A673 (cell line): ENCODE data around the gene SLC66A2. TPM values are rescaled to one million over a fixed set of nuclear protein-coding genes. Genes with fewer than 3 reads are reported as not detected.

ENCODE experiments used
- BruUV-seq: library from RNA; stranded (reverse); fragments of 400-500 nt; replicated peaks from 2 replicates; lab custom pipeline; 2021; lab: Mats Ljungman, UMichigan
- CTCF ChIA-PET: fragments of 300-600 bp; sonication (Branson Sonifier 250); formaldehyde crosslinking; loops from one replicate; lab custom pipeline; 2022; ENCODE audit warnings: antibody characterized with exemption; lab: Charles Lee
- POLR2A ChIA-PET: fragments of 300-600 bp; sonication (Branson Sonifier 250); formaldehyde crosslinking; loops from one replicate; lab custom pipeline; 2022; ENCODE audit warnings: antibody characterized with exemption; ENCODE audit not compliant: low non-redundant PET; lab: Charles Lee
- DNase-seq: peaks from one replicate; pipeline ENCODE4 v3.0.0-alpha.2; 2015; ENCODE audit warnings: low spot score
- H3K27ac ChIP-seq: fragments of 200-600 bp; sonication (generic); 2 replicates; pipeline ENCODE4 v1.5.1; 2016; ENCODE audit warnings: mixed run types, low read depth, mild to moderate bottlenecking, mixed read lengths, antibody characterized with exemption, low read length; ENCODE audit not compliant: poor library complexity, severe bottlenecking
- H3K27me3 ChIP-seq: fragments of 200-600 bp; sonication (generic); replicated peaks from 2 replicates; pipeline ENCODE4 v1.6.1; 2017; ENCODE audit warnings: mixed run types, low read depth, mild to moderate bottlenecking, mixed read lengths, antibody characterized with exemption, low read length; ENCODE audit not compliant: insufficient read depth, poor library complexity
- H3K36me3 ChIP-seq: fragments of 200-600 bp; sonication (generic); 2 replicates; pipeline ENCODE4 v1.6.1; 2016; ENCODE audit warnings: mixed run types, mild to moderate bottlenecking, mixed read lengths, antibody characterized with exemption, low read length; ENCODE audit not compliant: insufficient read depth, poor library complexity, severe bottlenecking
- H3K4me1 ChIP-seq: fragments of 200-600 bp; sonication (generic); 2 replicates; pipeline ENCODE4 v1.6.1; 2017; ENCODE audit warnings: mixed run types, mild to moderate bottlenecking, mixed read lengths, antibody characterized with exemption, low read length; ENCODE audit not compliant: insufficient read depth, poor library complexity, severe bottlenecking
- H3K4me3 ChIP-seq: fragments of 200-600 bp; sonication (generic); 2 replicates; pipeline ENCODE4 v1.5.1; 2016; ENCODE audit warnings: low read depth, mixed run types, mild to moderate bottlenecking, mixed read lengths, low read length; ENCODE audit not compliant: poor library complexity, severe bottlenecking
- H3K9me3 ChIP-seq: fragments of 200-600 bp; sonication (generic); 2 replicates; pipeline ENCODE4 v1.6.1; 2016; ENCODE audit warnings: mixed run types, low read depth, mild to moderate bottlenecking, mixed read lengths, antibody characterized with exemption, low read length; ENCODE audit not compliant: poor library complexity, severe bottlenecking
- EZH2 ChIP-seq: fragments of 200-600 bp; sonication (generic); IDR thresholded peaks from 2 replicates; pipeline ENCODE4 v1.6.1; 2017; ENCODE audit warnings: borderline replicate concordance, low read depth, mild to moderate bottlenecking, mixed read lengths, antibody characterized with exemption, low read length; ENCODE audit not compliant: poor library complexity, severe bottlenecking
- intact Hi-C: fragments of 100-400 bp; cut with micrococcal nuclease; formaldehyde crosslinking; loops from one replicate; pipeline ENCODE4 v1.10.0; 2022; ENCODE audit not compliant: unreplicated experiment
- total RNA-seq: library from RNA; stranded (reverse); gene quantifications from 2 replicates; pipeline ENCODE4 v1.2.3, GENCODE V29; 2021
- TF ChIP-seq, protein P1 (sequence below): fragments of 300-800, 200-600 bp; sonication (generic); conservative IDR thresholded peaks from 2 replicates; pipeline ENCODE4 v1.5.1; 2017; ENCODE audit warnings: low read depth, mild to moderate bottlenecking, antibody characterized with exemption, low read length, moderate library complexity, mixed read lengths

Gene SLC66A2
- total RNA-seq, 1 experiment from 2014 or later, result 28.0 TPM

- no peak for DNase-seq
- TF ChIP-seq, protein P1, sequence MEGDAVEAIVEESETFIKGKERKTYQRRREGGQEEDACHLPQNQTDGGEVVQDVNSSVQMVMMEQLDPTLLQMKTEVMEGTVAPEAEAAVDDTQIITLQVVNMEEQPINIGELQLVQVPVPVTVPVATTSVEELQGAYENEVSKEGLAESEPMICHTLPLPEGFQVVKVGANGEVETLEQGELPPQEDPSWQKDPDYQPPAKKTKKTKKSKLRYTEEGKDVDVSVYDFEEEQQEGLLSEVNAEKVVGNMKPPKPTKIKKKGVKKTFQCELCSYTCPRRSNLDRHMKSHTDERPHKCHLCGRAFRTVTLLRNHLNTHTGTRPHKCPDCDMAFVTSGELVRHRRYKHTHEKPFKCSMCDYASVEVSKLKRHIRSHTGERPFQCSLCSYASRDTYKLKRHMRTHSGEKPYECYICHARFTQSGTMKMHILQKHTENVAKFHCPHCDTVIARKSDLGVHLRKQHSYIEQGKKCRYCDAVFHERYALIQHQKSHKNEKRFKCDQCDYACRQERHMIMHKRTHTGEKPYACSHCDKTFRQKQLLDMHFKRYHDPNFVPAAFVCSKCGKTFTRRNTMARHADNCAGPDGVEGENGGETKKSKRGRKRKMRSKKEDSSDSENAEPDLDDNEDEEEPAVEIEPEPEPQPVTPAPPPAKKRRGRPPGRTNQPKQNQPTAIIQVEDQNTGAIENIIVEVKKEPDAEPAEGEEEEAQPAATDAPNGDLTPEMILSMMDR, result no peak
- no peak for TF ChIP-seq EZH2
- POLR2A ChIA-PET, result no interaction called here
- Histone ChIP-seq H3K27me3 (no peaks in the 10 kb centered on the region), H3K4me3 (no peak overlapping the region), H3K4me1 (no peaks in the 10 kb centered on the region), H3K9me3 (peaks cover 43% of the 10 kb centered on the region), H3K36me3 (peaks cover 34% of the 10 kb centered on the region), H3K27ac (no peak overlapping the region)
- CTCF ChIA-PET, result no interaction called here
- intact Hi-C loops, result no loop called here
- BruUV-seq, result no TSS peak
Observed at GRCh38 chr18:79932907-79933306, 18.5 kb downstream of the SLC66A2 start.

- no peak for TF ChIP-seq EZH2
- TF ChIP-seq, protein P1, result no peak
- BruUV-seq, result no TSS peak
- Histone ChIP-seq H3K4me1 (no peaks in the 10 kb centered on the region), H3K27me3 (no peaks in the 10 kb centered on the region), H3K9me3 (peaks cover 43% of the 10 kb centered on the region), H3K36me3 (peaks cover 34% of the 10 kb centered on the region), H3K4me3 (no peak overlapping the region), H3K27ac (no peak overlapping the region)
- intact Hi-C loops, result no loop called here
- ChIA-PET CTCF (no interaction called here), POLR2A (no interaction called here)
- DNase-seq, result no peak
Observed at GRCh38 chr18:79931475-79931874, 20.0 kb downstream of the SLC66A2 start.

- Histone ChIP-seq H3K4me3 (no peak overlapping the region), H3K4me1 (no peaks in the 10 kb centered on the region), H3K27ac (no peak overlapping the region), H3K27me3 (no peaks in the 10 kb centered on the region), H3K9me3 (peaks cover 39% of the 10 kb centered on the region), H3K36me3 (peaks cover 25% of the 10 kb centered on the region)
- TF ChIP-seq, protein P1, result no peak
- no peak for TF ChIP-seq EZH2
- CTCF ChIA-PET, result no interaction called here
- POLR2A ChIA-PET, result no interaction called here
- intact Hi-C loops, result no loop called here
- DNase-seq, result no peak
- BruUV-seq, result no TSS peak
Observed at GRCh38 chr18:79930020-79930642, 21.3 kb downstream of the SLC66A2 start.
